HG03097 (cell line): Measurements from ENCODE around the gene AUP1.

Experiments used
- ATAC-seq: cut with Tn5 transposase; IDR thresholded peaks from one replicate; pipeline ENCODE4 v1.9.1; 2021; ENCODE audit not compliant: unreplicated experiment, low FRiP score

AUP1 gene

DNA sequence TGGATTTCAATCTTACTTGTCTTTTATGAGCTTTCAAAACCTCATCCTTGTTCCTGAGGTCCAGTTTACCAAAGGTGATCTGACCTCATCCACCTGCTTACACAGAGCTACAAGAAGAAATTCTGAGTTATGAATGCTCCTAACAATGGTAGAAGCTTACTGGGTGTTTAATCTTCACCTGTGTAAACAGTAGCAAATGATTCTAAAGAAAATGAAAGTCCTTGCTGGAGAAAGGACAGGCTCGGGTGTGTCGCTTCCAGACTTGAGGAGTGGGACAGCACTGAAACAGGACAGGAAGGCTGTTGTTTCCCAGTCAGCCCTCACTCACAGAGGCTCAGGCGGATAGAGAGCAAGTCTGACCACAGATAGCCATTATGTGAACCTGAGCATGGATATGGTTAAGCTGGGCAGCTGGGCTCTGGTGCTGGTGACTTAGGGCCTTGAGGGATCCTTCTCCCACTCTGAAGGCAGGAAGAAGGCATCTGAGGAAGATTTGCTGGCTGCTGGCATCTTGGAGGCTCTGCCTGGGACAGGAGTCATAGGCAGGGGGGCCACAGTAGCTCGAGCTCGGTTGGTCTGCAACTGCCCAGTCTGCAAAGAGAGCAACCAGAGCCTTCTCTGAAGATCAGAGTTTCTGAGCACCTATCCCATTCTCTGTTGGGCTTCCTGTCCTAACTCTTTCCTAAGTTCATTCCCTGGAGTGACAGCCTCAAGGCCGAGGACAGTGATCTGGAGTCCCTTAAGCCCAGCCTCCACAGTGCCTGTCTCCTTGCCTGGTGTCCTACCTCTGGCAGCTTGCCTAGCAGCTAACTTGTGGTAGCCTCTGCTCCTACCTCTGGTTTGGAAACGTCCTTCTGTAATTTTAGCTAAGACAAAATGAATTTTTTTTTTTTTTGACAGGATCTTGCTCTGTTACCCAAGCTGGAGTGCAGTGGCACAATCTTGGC lies 29.1 kb upstream of the AUP1 start:
- no peak for ATAC-seq

DNA sequence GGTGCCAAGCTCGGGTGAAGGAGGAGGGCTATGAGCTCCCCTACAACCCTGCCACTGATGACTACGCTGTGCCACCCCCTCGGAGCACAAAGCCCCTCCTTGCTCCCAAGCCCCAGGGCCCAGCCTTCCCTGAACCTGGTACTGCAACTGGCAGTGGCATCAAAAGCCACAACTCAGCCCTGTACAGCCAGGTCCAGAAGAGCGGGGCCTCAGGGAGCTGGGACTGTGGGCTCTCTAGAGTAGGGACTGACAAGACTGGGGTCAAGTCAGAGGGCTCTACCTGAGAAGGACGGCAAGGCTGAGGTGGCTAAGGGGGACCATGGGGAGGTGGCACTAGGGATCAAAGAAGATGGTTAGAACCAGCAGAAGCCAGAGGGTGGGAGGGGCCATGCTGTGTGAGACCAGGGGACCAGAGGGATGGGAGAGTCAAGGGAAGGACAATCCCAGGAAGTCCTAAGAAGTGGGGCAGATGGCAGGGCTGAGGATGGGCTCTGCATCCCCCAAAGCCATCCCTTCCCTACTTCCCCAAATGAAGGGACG lies 27.4 kb upstream of the AUP1 start:
- no peak for ATAC-seq

- ATAC-seq, result no peak
These were observed 26.7 kb upstream of the AUP1 start for GRCh38 chr2:74556159-74556558.

GRCh38 chr2:74555610-74556103 lies 26.2 kb upstream of the AUP1 start:
- no peak for ATAC-seq

- no peak for ATAC-seq
These were observed 25.5 kb upstream of the AUP1 start for GRCh38 chr2:74554820-74555531.

- peak; percentile 31 for ATAC-seq
These were observed 24.6 kb upstream of the AUP1 start, which contains the start of the genes DOK1 and LOXL3 for GRCh38 chr2:74553892-74554819. TSS of gene DOK1 (plus strand) at chr2:74554720. CDS start at chr2:74554755, 35 bp downstream. TSS of gene LOXL3 (minus strand) at chr2:74553942. CDS start at chr2:74552634, 1,308 bp downstream.

GRCh38 chr2:74552914-74553811 lies 23.7 kb upstream of the AUP1 start:
- ATAC-seq, result no peak

GRCh38 chr2:74551942-74552913 lies 22.7 kb upstream of the AUP1 start:
- no peak for ATAC-seq

DNA sequence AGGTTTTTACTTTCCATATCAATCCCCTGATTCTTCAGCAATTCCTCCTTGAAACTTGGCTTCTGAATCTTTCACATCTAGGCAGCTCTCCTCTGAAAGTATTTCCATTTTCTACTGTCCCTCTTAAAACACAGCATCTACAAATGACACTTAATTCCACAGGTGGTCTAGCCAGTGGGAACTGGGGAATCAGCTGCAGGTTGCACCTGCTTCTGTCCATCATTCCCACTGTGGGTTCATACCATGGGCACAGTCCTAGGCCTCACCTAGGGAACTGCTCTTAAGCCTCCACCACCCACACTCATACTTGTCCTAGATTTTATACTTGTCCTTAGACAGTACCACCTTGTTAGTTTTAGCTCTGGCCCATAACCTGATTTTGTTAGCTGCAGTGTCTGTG lies 22.0 kb upstream of the AUP1 start:
- no peak for ATAC-seq

- ATAC-seq, result no peak
These were observed 20.7 kb upstream of the AUP1 start for GRCh38 chr2:74550231-74550630.

DNA sequence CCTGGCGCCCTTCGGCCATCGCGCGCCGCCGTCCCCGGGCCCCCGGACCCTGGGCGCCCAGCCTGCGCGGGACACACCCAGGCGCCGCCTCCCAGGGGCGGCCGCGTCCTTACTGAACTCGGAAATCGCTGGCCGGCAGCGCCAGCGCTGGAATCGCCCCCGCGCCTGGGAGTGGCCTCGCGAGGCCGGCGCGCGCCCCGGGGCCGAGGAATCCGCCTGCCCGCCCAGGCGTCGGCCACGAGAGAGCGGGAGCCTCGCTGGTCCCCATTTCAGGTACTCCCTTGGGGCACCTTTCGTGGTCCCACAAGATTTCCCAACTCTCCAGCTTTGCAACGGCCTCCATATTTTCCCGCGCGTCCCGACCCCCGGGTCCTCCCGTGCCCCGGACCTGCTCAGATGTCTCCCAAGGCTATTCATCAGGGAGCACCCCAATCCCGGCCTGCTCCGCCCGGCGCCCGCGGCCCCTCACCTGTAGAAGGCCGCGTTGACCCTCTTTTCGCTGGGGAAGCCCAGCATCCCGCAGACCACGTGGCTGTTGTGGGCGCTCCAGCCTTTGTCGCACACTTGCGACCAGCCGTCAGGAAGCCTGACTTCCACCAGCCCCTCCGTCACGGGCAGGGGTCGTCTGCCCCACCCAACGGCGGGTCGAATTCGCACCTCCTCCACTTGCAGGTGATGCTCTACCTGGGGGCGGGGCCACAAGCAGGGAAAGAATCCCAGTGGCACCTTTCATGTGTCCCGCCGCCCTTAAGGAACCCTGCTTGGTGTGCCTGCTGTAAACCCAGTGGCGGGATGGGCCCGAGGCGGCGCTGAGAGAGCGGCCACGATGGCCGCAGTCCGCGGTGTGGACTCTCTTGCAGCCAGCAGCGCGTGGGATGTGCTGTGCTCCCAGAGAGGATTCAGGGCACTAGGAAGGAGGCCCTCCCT lies 19.7 kb upstream of the AUP1 start:
- no peak for ATAC-seq

- no peak for ATAC-seq
These were observed 18.9 kb upstream of the AUP1 start for GRCh38 chr2:74548285-74548899.

- no peak for ATAC-seq
These were observed 16.5 kb upstream of the AUP1 start for GRCh38 chr2:74546004-74546403.

- ATAC-seq, result no peak
These were observed 15.1 kb upstream of the AUP1 start for GRCh38 chr2:74544634-74545033.

- ATAC-seq, result no peak
These were observed 13.5 kb upstream of the AUP1 start for GRCh38 chr2:74542978-74543377.

GRCh38 chr2:74540291-74540690 lies 10.8 kb upstream of the AUP1 start:
- ATAC-seq, result no peak
